HEK293 (cell line): ENCODE results near the gene BTRC.

Experiments used
- CTCF ChIP-seq: fragments of 450-650 bp; formaldehyde crosslinking; IDR thresholded peaks from 2 replicates; pipeline ENCODE4 v1.5.1; 2016; ENCODE audit warnings: missing biosample characterization, missing genetic modification characterization
- SALL2 ChIP-seq: fragments of 450-650 bp; formaldehyde crosslinking; IDR thresholded peaks from 2 replicates; pipeline ENCODE4 v1.5.0; 2017; ENCODE audit warnings: missing biosample characterization, mild to moderate bottlenecking, missing genetic modification characterization, borderline replicate concordance
- ZBTB49 ChIP-seq: fragments of 450-650 bp; formaldehyde crosslinking; IDR thresholded peaks from 2 replicates; pipeline ENCODE4 v1.5.1; 2016; ENCODE audit warnings: missing biosample characterization, missing genetic modification characterization, low read depth
- ZNF645 ChIP-seq: fragments of 450-650 bp; formaldehyde crosslinking; IDR thresholded peaks from 2 replicates; pipeline ENCODE4; 2016; ENCODE audit warnings: missing biosample characterization, missing genetic modification characterization
- ZNF747 ChIP-seq: fragments of 450-650 bp; formaldehyde crosslinking; IDR thresholded peaks from 2 replicates; pipeline ENCODE4 v1.5.1; 2016; ENCODE audit warnings: missing biosample characterization, missing genetic modification characterization
- ZXDB ChIP-seq: fragments of 450-650 bp; formaldehyde crosslinking; IDR thresholded peaks from 2 replicates; pipeline ENCODE4 v1.5.1; 2016; ENCODE audit warnings: missing biosample characterization, missing genetic modification characterization

DNA sequence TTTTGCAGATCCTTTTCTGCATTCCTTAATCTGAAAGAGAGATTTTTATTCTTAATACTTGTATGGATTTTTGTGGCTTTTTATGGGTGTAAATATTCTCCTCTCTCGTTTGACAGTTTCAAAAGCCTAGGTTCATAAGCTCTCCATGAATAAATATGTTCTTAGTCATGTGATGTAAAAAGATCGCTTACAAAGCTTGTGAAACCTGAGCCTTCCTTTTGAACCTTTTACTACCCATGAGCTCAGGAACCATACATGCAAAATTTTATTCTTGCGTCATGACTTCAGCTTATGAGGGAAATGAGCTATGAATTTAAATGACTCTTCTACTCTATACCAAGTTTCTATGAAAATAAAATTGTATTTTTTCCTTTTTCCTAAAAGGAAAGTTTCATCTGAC is 135.4 kb downstream of the BTRC start:
- no peak for TF ChIP-seq ZNF645 (tag by site-specific recombination)
- no peak for TF ChIP-seq SALL2 (tag by site-specific recombination)
- TF ChIP-seq ZBTB49 (tag by site-specific recombination), result no peak
- no peak for TF ChIP-seq ZNF747 (tag by site-specific recombination)
- no peak for TF ChIP-seq CTCF (tag by site-specific recombination)
- peak; percentile 60; the same call in 1 of the 2 replicates for TF ChIP-seq ZXDB (tag by site-specific recombination)
